HG02571 (cell line): ENCODE measurements around the gene CCDC191.
A peak's percentile ranks its signal among the peaks of the same experiment; 100 is the strongest.

Source experiments
- ATAC-seq: cut with Tn5 transposase; IDR thresholded peaks from one replicate; pipeline ENCODE4 v1.9.1; 2021; ENCODE audit warnings: mild to moderate bottlenecking, moderate library complexity; ENCODE audit not compliant: unreplicated experiment

The CCDC191 gene

DNA sequence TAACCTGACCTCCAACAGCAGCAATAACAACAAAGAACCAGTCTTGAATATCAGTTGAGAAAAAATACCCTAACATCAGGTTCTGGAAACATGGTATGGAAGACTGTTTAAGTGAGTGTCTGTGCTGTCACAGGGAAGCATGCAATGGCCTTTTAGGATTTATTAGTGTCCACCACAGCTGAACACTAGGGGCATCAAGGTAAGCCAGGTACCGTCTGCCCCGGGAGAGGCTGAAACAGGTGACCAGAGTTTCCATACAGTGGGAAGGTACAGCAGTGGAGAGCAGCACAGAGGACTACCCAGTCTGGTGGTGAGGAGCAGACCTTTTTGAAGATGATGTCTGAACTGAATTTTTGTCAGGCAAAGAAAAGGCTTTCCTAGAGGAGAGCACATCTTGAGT, 90.2 kb downstream of the CCDC191 start:
- ATAC-seq, result no peak

- no peak for ATAC-seq
Observed at GRCh38 chr3:113963879-113964278, 92.4 kb downstream of the CCDC191 start.

DNA sequence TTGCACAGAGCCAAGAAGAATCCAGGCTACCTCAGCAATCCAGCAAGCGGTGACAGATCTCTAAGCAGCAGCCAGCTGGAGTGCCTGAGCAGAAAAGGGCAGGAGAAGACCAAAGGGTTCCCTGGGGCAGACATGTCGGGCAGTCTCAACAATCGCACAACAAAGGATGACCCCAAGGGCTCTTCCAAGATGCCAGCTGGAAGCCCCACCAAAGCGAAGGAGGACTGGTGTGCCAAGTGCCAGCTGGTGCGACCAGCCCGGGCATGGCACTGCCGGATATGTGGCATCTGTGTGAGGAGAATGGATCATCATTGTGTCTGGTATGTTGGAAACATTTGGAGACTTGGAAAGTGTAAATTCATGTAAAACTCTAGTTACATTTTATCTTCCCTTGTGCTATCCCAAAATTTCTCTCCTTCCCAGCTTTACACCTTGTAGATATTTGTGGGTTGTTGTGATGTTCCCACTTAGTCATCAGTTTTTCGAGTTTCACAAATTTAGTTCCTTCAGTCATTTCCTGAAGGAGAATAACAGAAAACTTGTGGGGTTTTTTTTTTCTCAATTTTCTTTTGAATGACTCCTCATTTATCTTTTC, 102.1 kb downstream of the CCDC191 start:
- no peak for ATAC-seq

- no peak for ATAC-seq
Observed at GRCh38 chr3:113953677-113954076, 102.6 kb downstream of the CCDC191 start.

DNA sequence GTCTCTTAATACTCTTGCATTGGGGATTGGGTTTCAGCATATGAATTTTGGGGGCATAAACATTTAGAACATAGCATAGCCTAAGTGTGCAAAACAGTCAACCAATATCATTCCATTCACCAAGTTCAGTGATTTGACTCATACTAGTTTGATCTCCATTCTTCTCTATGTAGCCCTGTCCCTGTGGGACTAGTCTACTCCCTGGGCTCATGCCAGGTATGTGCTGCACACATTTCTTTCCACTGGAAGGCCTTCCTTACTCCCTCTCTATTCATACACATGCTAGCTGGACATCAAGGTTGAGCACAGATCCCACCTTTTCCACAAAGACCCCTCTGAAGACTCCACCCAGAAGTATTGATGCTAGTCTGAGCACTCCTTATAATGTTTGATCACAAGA, 103.4 kb downstream of the CCDC191 start:
- ATAC-seq, result no peak

GRCh38 chr3:113948015-113948917, 108.1 kb downstream of the CCDC191 start:
- peak; percentile 38 for ATAC-seq

DNA sequence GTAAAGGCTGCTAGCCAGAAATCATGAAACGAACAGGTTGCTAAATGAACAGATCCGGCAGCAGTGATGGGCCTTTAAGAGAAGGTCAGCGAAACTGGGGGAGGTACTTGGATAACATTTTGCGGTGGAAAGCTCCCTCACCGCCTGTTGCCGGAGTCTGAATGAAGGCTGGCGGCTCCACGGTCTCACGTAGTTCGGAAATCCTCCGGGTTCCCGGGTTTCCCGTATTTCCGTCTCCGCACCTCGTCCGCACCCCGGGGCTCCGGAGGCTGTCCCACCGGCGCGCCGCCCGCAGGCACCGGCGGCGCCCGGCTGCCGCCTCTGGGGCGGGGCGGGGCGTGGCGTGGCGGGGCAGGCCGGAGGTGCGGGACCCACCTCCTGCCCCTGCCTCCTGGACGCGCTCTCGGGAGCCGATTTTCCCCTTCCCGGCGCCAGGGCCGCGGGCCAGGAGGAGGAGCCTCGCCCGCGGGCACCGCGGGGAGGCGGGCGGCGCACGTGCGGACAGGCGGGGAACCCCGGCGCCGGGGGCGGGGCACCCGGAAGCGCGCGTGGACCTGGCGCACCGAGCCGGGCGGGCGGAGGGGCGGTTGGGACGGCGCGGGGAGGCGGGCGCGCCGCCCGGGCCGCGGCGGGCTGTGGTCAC, 108.8 kb downstream of the CCDC191 start, which contains the start of gene ZDHHC23:
TSS of gene ZDHHC23 (plus strand) at position 642 of the 643 bp plus-strand sequence. CDS start 790 bp downstream, outside the sequence.
- ATAC-seq, result peak; percentile 69

DNA sequence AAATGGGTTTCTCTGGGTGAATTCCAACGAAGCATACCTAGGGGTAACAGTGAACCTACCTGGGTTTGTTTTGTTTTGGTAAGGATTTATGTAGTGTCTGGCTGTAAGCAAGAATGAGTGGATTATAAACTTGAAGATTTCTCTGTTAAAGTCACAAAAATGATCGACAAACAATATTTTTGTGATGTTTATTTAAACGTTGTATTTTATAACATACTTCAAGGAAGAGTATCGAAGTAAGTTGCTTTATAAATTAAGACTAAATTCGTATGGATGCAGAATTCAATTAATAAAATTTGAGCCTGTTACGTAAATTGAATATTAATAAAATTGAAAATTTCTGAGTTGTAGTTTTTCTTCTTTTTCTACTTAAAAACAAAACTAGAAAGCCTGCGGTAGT, 109.5 kb downstream of the CCDC191 start:
- no peak for ATAC-seq

DNA sequence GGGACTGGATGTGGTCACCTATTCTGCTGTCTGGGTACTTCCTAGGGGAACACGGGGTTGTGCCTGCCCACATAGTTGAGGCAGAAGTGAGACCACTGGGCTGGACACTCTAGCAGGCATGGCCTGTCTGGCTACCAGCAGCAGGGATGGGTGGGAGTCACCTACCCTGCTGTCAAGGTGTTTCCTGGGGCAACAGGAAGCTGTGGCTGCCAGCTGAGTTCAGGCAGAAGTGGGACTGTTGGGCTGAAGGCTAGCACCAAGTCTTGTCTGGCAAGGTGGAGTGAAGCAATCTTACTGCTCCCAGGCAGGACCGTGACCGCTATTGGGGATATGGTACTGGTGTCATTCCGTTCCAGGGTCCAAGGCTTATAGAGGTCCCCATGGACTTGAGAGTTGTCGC, 128.8 kb downstream of the CCDC191 start:
- no peak for ATAC-seq

DNA sequence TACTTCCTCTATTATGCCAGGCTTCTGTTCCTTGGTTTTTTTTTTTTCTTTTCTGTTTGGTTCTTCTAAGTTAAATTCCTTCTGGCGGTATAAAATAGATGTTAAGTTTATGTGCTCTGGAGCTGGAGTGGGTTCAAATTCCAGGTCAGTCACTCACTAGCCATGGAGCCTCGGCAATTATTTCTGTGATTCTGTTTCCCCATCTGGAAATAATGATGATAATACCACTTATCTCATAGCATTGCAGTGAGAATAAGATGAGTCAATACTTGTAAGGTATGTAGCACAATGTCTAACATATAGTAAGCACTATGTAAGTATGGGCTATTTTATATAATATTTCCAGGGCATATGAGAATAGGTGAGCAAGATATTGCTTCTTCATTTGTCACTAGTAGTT, 141.7 kb downstream of the CCDC191 start:
- ATAC-seq, result no peak
